NCI-H1930 (cell line): ENCODE measurements around the gene FAT4.

ENCODE experiments used
- DNase-seq, 2 experiments: peaks; one replicate each; lab custom pipeline; 2025; lab: John Stamatoyannopoulos, UW

The FAT4 gene

DNA sequence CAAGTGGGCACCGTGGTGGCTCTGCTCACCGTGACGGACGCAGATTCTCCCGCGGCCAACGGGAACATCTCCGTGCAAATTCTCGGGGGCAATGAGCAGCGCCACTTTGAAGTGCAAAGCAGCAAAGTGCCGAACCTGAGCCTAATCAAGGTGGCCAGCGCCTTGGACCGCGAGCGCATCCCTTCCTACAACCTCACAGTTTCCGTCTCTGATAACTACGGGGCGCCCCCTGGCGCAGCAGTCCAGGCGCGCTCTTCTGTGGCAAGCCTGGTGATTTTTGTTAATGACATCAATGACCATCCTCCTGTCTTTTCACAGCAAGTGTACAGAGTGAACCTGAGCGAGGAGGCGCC, 2.7 kb downstream of the FAT4 start:
- DNase-seq: peak; percentile 34 to 63

DNA sequence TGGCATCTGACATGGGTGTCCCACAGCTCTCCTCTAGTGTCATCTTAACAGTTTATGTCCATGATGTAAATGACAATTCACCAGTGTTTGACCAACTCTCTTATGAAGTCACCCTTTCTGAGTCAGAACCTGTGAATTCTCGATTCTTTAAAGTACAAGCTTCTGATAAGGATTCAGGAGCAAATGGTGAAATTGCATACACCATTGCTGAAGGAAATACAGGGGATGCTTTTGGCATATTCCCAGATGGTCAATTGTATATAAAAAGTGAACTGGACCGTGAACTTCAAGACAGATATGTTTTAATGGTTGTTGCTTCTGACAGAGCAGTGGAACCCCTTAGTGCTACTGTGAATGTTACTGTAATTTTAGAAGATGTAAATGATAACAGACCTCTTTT, 4.6 kb downstream of the FAT4 start:
- no peak for DNase-seq

DNA sequence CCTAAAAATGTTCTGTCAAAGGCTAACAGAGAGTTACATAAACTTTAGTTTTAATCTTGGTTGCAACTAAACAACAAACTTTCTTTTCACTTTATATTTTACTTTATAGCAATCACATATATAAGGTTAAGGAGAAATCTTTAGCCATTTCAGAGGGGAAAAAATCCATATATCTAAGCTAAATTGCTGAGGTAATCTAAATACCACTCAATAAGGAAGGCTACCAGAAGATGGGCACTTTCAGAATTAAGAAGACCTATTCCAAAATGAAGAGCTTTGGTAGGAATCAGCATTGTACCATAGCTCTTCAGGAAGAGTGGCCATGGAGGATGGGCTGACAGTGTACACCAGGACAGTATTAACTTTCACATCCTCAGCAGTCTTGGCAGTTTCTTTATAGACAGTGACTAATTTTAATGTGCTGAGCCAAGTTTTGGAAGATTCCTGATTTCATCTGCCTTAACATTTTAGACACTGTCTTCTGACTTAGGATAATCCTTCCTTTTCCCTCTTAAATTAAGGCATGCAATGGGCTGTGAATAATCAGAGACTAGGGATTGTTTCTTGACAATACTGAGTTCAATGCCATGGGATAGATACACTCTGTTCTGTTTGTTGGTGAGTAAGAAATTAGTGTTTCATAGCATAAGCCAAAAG, 7.1 kb downstream of the FAT4 start:
- no peak for DNase-seq

DNA sequence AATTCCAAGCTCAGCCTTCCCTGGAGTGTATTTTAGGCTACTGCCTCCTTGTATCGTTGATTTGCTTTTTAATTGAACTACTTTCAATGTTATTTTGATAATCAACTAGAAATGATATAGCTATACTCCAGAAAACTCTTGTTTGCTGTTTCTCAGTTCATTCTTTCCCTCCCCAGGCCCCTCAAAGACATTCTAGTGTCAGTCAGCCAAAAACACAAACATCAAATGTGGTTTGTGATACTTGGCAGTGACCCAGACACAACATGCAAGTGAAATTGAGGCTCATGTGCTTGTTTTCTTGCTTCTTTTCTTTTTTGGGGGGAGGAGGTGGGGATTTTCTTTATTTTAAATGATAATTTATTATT, 7.6 kb downstream of the FAT4 start:
- no peak for DNase-seq

DNA sequence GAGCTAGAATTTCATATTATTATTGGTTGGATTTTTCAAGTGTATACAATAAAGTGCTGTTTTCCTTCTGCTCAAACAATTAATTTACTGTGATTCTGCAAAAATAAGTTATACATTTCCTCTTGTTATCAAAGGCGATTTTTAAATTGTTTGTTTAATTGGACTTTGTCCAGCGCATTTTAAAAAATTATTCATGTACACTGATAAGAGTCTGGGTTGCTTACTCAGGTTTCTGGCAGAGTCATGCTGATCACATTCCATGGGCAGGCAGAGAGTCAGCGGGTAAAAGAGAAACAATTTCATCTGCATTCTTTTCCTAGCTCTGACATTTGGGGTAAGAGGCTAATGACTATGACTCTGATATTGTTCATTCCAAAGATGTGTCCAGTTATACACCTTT, 8.9 kb downstream of the FAT4 start:
- no peak for DNase-seq

DNA sequence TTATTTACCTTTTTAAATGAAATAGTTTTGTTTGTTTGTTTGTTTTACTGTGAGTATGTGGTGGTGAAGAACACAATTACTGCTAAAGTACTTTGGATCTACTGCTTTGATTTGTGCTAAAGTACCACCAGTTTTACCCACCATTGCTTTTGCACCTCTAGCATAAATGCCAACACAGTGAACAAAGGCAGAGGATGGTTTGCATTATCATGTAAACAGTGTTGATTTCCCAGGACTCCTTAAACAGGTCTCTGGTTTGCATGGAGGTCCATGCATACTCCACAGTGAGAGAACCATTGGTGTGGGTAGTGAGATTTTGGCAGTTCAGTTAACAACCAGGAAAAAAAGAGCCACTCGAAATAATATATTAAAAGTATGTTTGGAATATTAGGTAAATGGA, 11.0 kb downstream of the FAT4 start:
- DNase-seq: no peak

DNA sequence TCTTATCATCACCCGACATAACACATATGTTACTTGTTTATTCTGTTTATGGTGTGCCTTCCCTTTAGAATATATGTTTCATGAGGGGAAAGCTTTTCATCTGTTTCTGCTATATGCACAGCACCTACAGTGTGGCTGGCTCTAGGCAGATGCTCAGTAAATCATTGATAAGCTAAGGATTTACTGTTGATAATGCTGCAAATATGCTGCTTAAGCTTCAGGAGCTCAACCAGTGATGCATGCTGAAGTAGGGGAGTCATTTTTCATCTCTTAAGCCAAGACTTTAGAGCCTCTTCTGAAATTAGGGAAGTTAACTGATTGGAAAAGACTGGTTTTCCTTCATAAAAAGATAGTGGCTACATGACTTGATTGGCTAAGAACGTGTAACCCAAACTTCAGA, 16.4 kb downstream of the FAT4 start:
- no peak for DNase-seq

DNA sequence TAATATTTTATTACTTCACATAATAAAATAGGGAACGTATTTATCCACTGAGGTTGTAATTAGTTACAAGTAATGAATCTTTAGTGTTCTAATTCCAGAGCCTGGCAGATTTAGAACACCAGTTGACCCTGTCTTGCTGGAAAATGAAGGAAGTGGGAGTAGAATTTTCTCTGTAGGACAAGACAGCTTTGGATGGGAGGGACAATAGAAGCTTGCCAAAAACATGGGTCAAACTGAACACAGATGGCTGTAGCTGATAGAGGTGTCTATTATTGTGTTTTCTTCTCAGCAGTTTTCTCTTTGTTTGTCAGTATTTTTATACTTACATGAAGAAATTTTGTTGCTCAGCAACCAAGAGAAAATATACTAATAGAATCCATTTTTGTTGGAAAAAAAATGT, 20.2 kb downstream of the FAT4 start:
- no peak for DNase-seq

DNA sequence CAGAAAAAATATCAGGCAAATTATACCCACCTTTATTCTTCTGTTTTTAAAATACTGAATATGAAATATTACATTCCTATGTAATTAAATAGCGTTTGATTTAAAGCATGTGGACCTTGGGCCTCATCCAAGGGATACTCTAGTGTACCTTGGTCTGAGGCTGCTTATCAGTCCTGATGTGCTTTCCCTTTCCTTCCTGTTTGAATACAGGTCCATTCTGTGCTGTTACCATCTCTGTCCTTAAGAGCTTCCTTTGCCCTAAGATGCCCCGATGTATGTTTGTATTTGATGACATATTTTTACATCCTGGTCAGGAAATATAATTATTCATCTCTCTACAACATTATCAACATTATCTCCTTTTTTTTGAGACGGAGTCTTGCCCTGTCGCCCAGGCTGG, 24.1 kb downstream of the FAT4 start:
- DNase-seq: no peak

DNA sequence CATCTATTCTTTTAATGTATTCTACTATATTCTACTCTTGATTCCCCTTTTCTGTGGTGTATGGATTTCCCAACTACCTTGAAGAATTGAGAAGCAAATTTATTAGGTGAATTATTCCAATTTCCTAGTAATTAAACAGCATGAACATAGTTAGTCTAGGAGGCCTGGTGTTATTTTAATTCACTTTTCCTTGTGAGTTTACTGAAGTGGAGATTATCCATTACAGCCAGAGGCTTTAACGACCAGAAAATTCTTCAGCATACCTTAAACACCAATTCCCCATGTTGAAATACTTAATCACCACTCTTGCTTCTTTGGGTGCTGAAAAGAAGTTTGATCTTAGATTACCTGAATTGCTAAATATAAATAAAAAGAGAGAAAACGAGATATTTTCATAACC, 29.4 kb downstream of the FAT4 start:
- no peak for DNase-seq

DNA sequence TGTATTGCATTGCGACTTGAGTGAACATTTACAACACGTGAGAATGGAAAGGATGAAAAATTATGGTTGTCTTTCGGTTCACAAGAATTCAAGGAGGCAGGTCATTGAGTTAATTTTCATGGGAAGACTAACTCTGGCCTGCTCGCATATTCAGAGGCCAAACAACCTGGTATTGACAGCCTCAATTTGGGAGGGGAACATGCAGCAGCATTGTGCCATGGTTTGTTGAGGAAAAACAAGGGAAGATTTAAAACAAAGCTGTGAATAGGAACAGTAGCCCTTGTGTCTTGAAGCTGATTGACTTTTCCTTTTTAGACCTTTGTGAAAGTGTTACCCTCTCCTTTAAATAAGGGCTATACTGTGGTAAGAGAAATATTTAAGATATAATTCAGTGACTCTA, 31.9 kb downstream of the FAT4 start:
- DNase-seq: no peak

DNA sequence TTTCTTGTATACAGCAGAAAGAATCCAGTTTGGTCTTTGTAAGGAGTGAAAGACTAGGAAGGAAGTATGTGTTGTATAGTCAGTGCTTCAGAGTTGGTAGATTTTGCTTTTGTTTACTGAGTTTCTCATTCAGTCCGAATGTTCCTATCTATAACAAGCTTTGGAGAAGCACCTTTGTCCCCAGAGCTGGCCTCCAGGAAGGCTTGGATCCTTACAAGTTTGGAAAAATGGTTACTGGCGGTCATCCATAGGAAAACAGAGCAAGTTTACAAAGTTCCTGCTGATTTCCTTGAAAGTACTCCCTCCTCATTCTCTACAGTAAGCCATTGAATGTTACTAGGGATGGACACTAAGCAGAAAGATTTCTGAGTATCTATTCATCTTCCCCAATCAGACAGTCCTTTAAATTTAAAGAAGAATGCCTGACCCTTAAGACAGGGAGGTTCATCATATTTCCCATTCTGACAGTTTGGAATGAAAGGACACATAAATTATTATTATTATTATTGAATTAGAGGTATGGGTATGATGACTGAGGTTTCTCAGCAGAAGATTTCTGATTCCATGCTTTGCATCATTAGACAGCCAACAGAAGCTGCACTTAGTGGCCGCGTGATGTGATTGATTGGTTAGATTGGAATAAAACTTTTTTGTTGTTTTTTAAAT, 35.8 kb downstream of the FAT4 start:
- DNase-seq: no peak

DNA sequence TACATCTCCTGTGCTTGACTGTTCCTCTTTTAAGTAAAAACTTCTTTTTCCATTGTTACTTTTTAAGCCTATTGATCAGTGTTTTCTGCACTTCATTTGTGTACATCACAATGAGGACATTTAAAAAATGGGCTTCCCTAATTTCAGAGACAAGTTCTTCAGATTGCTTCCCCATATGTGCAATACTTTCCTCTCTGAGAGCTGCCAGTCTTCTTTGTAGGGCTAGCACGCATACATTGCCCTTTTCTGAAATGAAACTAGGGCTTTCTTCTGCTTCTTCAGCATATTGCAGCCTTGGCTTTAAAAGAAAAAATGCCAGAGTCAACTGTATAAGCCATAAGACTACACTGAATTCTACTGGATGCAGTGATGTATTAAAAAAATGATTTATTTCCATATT, 37.8 kb downstream of the FAT4 start:
- DNase-seq: no peak

DNA sequence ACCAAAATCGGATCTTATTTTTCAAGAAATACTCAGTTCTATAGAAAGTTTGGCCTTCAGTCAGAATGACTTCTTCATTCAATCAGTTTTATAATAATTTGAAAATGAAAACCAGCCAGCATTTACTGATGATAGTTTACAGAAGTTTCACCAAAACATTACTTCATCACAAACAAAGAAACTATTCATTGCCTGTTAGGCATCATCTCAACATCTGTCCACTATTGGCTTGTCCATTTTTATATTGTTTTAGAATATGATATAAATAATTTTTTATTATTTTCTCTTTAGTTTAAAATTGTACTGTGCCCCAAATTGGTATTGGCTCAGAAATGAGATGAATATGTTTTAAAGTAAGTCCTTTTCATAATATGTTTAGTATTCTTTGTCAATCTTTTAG, 38.4 kb downstream of the FAT4 start:
- DNase-seq: no peak

DNA sequence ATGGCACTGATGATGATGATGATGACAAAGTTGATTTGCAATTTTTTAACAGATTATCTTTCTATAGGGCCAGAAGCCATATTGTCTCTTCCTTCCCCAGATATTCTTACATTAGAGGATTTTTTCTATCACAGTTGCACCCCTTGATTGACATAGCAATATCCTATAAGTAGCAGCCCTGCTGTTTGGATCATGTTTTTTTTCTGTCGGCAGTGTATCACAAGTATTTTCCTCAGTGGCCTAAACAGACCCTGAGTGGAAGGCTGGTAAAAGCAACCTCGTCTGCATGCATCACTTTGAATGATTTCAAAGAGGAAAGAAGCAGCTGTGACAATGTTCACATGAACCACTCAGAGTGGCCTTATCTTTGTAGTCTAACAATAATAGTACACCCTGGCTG, 41.0 kb downstream of the FAT4 start:
- DNase-seq: no peak

DNA sequence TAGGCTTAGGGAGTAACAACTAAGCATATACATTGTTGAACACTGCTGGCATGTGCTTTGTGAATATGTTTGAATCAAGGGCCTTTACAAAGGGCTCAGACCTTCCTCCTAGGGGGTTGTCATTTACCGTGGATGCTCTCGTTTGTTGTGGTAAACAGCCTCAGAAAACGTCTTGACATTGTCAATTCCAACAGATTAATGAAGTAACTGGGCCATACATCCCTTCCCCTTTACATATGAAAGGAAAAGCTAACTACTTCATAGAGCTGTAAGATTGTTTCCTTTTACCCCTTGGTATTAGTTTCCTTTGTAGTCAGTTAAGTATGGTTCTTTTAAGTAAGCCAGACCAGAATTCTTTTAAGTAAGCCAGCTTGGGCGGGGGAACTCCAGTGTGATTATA, 42.9 kb downstream of the FAT4 start:
- no peak for DNase-seq

DNA sequence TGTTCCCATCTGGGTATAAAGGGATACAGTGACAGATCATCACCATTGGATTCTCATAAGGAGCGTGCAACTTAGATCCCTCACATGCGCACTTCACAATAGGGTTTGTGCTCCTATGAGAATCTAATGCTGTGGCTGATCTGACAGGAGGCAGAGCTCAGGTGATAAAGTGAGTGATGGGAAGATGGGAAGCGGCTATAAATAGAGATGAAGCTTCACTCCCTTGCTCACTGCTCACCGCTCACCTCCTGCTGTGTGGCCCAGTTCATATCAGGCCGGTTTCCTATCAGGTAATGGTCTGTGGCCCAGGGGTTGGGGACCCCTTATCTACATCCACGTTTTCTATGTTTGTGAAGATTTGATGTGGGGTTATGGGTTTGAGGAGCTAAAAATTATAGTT, 43.7 kb downstream of the FAT4 start:
- no peak for DNase-seq

DNA sequence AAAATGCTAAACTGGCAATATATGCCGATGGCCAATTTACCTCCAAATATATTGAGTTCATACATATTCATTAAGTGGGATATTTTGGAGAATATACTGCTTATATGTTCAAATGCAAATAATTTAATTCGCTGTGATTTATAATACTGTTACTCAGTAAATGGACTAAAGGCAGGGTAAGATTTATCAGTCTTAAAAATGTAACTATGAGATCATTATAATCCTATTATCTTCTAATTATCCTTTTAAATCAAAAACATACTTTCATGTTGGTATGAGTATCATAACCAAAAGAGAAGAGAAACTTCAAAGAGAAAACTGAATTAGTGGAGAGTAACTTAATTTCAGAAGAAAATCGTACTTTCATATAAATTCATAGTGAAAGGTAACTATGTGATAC, 44.6 kb downstream of the FAT4 start:
- no peak for DNase-seq

DNA sequence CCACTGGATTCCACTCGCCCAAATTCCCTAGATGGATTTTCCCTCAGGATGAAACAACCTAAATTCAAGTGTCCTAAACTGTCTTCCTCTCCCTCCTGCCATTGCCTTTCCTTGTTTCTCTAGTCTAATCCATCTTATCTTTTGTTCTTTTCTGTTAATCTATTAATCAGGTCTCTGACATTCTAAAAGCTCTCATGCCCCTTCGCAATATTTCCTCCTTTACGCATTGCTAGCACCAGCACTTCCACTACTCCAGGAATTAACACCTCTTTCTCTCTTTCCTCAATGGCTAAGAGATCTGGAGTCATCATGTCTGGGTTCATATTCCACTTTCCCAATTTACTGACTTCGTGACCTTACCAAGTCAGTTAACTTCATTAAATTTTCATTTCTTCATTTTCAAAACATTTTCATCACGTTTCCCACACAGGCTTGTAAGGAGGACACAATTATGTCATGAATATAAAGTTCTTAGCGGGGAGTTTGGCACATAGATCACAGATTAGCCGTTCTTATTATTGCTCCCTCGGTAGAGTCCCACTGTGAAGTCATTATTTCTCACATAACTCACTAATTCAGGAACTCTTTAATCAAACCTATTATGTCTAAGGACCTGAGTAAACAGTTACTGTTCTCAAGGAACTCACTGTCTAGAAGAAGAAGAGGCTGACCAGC, 45.3 kb downstream of the FAT4 start:
- DNase-seq: no peak

DNA sequence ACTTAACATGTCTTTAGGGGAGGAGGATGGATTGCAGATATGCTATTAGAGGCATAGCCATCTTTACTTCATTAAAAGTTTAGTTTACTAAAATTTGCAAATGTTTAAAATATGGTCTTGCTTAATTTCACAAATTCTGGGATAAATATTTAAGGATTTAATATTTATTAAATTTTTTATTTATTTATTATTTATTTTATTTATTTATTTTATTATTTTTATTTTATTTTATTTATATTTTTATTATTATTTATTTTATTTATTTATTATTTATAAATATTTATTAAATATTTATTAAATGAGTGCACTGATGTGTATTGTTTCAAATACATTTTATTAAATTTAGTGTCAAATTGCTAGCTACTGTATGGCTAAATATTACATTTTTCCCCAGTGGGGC, 46.0 kb downstream of the FAT4 start:
- DNase-seq: no peak
